Muscle of back (tissue), 11 donors: ENCODE data around the gene GGACT. TPM values are rescaled to one million over a fixed set of nuclear protein-coding genes. Genes with fewer than 3 reads are reported as not detected.

Experiments used
- DNase-seq, 3 donors: peaks; one replicate each; pipeline versions ENCODE4 v3.0.0 to v3.0.0-alpha.2; 2013
- polyA plus RNA-seq, 10 donors: library from polyadenylated mRNA; unstranded; fragments of 120-200 nt; gene quantifications; one replicate each; pipeline ENCODE4 v1.2.1, GENCODE V29; 2013; ENCODE audit not compliant: insufficient read length in 10 of 10

GGACT gene
- polyA plus RNA-seq, 10 donors: 1.9 to 3.6 (median 2.5) TPM

DNA sequence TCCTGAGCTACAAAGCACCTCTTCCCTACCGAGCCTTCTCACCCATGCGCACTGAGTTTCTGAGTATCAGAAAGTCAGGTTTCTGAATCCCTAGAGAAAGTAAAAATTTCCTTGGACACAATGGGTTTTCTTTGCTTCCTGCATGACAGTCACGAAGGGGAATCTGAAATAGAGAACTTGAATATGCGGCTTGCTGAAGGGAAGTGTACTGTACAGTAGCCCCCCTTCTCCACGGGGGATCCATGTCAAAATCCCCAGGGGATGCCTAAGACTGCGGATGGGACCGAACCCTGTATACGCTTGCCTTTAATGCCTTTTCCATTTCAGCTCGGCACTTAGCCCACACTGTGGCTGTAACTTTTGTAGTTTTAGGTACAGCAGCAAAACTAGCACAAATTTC, 107.9 kb downstream of the GGACT start:
- DNase-seq: no peak

Other genes starting within 250 kb of the GGACT start
- 10 to 100 TPM; 13.0 to 20.0 (median 17.5) TPM for gene TMTC4, start 86.0 kb upstream of the GGACT start, polyA plus RNA-seq